Neural progenitor cell (in vitro differentiated cells): ENCODE results near the gene LDAF1. TPM values are rescaled to one million over a fixed set of nuclear protein-coding genes. Genes with fewer than 3 reads are reported as not detected.

Source experiments
- DNase-seq: peaks from one replicate; pipeline ENCODE4 v3.0.0-alpha.2; 2016; ENCODE audit warnings: low spot score
- H2AFZ ChIP-seq: fragments of 200-600 bp; sonication (generic); replicated peaks from 2 replicates; pipeline ENCODE4 v1.6.1; 2016; ENCODE audit warnings: antibody characterized with exemption
- H3F3A ChIP-seq: fragments of 200-600 bp; sonication (generic); 2 replicates; pipeline ENCODE4 v1.6.1; 2016; ENCODE audit warnings: antibody characterized with exemption, low read depth
- H3K27ac ChIP-seq: fragments of 200-600 bp; sonication (generic); 2 replicates; pipeline ENCODE4 v1.5.1; 2016; ENCODE audit warnings: mild to moderate bottlenecking
- H3K27me3 ChIP-seq: fragments of 200-600 bp; sonication (generic); 2 replicates; pipeline ENCODE4 v1.6.1; 2016; ENCODE audit warnings: mild to moderate bottlenecking, moderate library complexity
- H3K36me3 ChIP-seq: fragments of 200-600 bp; sonication (generic); 2 replicates; pipeline ENCODE4 v1.5.1; 2016
- H3K4me1 ChIP-seq: fragments of 200-600 bp; sonication (generic); 2 replicates; pipeline ENCODE4 v1.6.1; 2016; ENCODE audit warnings: mixed run types
- H3K4me2 ChIP-seq: fragments of 200-600 bp; sonication (generic); 2 replicates; pipeline ENCODE4 v1.6.1; 2016
- H3K4me3 ChIP-seq: fragments of 200-600 bp; sonication (generic); 2 replicates; pipeline ENCODE4 v1.5.1; 2016
- H3K79me2 ChIP-seq: fragments of 200-600 bp; sonication (generic); 2 replicates; pipeline ENCODE4 v1.6.1; 2016; ENCODE audit warnings: low read depth
- H3K9ac ChIP-seq: fragments of 200-600 bp; sonication (generic); 2 replicates; pipeline ENCODE4 v1.6.1; 2016
- H3K9me3 ChIP-seq: fragments of 200-600 bp; sonication (generic); 2 replicates; pipeline ENCODE4 v1.5.1; 2016; ENCODE audit warnings: low read depth
- H4K20me1 ChIP-seq: fragments of 200-600 bp; sonication (generic); 2 replicates; pipeline ENCODE4 v1.6.1; 2016; ENCODE audit warnings: low read depth
- H3K27ac Mint-ChIP-seq: 3 replicates; pipeline ENCODE4 v1.8.0; 2021; ENCODE audit warnings: mixed read lengths
- H3K27me3 Mint-ChIP-seq: 2 replicates; pipeline ENCODE4 v1.8.0; 2022; ENCODE audit warnings: low read depth, mild to moderate bottlenecking, inconsistent platforms, moderate library complexity, mixed read lengths; ENCODE audit not compliant: insufficient read depth
- H3K36me3 Mint-ChIP-seq: 3 replicates; pipeline ENCODE4 v1.8.0; 2021; ENCODE audit warnings: mixed read lengths
- H3K4me1 Mint-ChIP-seq: 3 replicates; pipeline ENCODE4 v1.8.0; 2021; ENCODE audit warnings: mixed read lengths
- H3K4me3 Mint-ChIP-seq: 3 replicates; pipeline ENCODE4 v1.8.0; 2021; ENCODE audit warnings: mild to moderate bottlenecking, moderate library complexity, mixed read lengths
- H3K9me3 Mint-ChIP-seq: 3 replicates; pipeline ENCODE4 v1.8.0; 2020; ENCODE audit warnings: mixed read lengths
- CTCF ChIP-seq: fragments of 200-600 bp; sonication (generic); IDR thresholded peaks from 2 replicates; pipeline ENCODE4 v1.5.1; 2017; ENCODE audit warnings: antibody characterized with exemption, mild to moderate bottlenecking
- EZH2 ChIP-seq: fragments of 200-600 bp; sonication (generic); IDR thresholded peaks from 2 replicates; pipeline ENCODE4 v1.6.1; 2017; ENCODE audit warnings: antibody characterized with exemption, mild to moderate bottlenecking, moderate library complexity
- EZH2phosphoT487 ChIP-seq: fragments of 200-600 bp; sonication (generic); IDR thresholded peaks from 2 replicates; pipeline ENCODE4 v1.6.1; 2017; ENCODE audit warnings: antibody characterized with exemption
- total RNA-seq: library from RNA; depleted of rRNA; stranded (reverse); fragments of >200 nt; gene quantifications from 2 replicates; pipeline ENCODE4 v1.2.3, GENCODE V29; 2015; ENCODE audit warnings: low replicate concordance

The LDAF1 gene
- total RNA-seq, 1 donor from 2014 or later: 34.8 TPM

- Mint-ChIP-seq H3K9me3 (peaks cover 3% of the 10 kb centered on the region), H3K27me3 (peaks cover 4% of the 10 kb centered on the region), H3K4me1 (peaks cover 14% of the 10 kb centered on the region), H3K36me3 (no peaks in the 10 kb centered on the region), H3K4me3 (no peak overlapping the region), H3K27ac (no peak overlapping the region)
- no peak overlapping the region for H3K4me2 ChIP-seq
- H3K9me3 ChIP-seq: no peaks in the 10 kb centered on the region
- no peak for DNase-seq
- H3F3A ChIP-seq: peaks cover 8% of the 10 kb centered on the region
- no peak overlapping the region for H3K9ac ChIP-seq
- no peak overlapping the region for H3K27ac ChIP-seq
- H3K4me1 ChIP-seq: peaks cover 6% of the 10 kb centered on the region
- no peaks in the 10 kb centered on the region for H4K20me1 ChIP-seq
- no peak overlapping the region for H2AFZ ChIP-seq
- no peak overlapping the region for H3K4me3 ChIP-seq
- no peak for TF ChIP-seq CTCF
- TF ChIP-seq EZH2phosphoT487: no peak
- TF ChIP-seq EZH2: no peak
- no peaks in the 10 kb centered on the region for H3K79me2 ChIP-seq
- no peaks in the 10 kb centered on the region for H3K36me3 ChIP-seq
- H3K27me3 ChIP-seq: no peaks in the 10 kb centered on the region
Measured at GRCh38 chr16:21218153-21218552, 59.7 kb downstream of the LDAF1 start.

GRCh38 chr16:21219551-21219950 lies 61.1 kb downstream of the LDAF1 start:
- H3K9me3 ChIP-seq: no peaks in the 10 kb centered on the region
- Mint-ChIP-seq H3K27me3 (peaks cover 2% of the 10 kb centered on the region), H3K9me3 (peaks cover 3% of the 10 kb centered on the region), H3K27ac (no peak overlapping the region), H3K4me1 (peaks cover 14% of the 10 kb centered on the region), H3K36me3 (no peaks in the 10 kb centered on the region), H3K4me3 (no peak overlapping the region)
- no peaks in the 10 kb centered on the region for H3K79me2 ChIP-seq
- no peaks in the 10 kb centered on the region for H4K20me1 ChIP-seq
- peaks cover 8% of the 10 kb centered on the region for H3F3A ChIP-seq
- no peak for TF ChIP-seq EZH2
- TF ChIP-seq EZH2phosphoT487: no peak
- TF ChIP-seq CTCF: no peak
- H3K36me3 ChIP-seq: no peaks in the 10 kb centered on the region
- no peak for DNase-seq
- H3K4me2 ChIP-seq: no peak overlapping the region
- H3K4me3 ChIP-seq: no peak overlapping the region
- H3K4me1 ChIP-seq: peaks cover 7% of the 10 kb centered on the region
- no peak overlapping the region for H3K9ac ChIP-seq
- no peak overlapping the region for H2AFZ ChIP-seq
- no peaks in the 10 kb centered on the region for H3K27me3 ChIP-seq
- H3K27ac ChIP-seq: no peak overlapping the region

GRCh38 chr16:21222495-21223337 lies 64.2 kb downstream of the LDAF1 start:
- Histone ChIP-seq H2AFZ (no peak overlapping the region), H3K4me2 (peak overlapping the region; percentile 24), H3K4me1 (peaks cover 10% of the 10 kb centered on the region), H3K4me3 (no peak overlapping the region), H3K9ac (no peak overlapping the region), H3K79me2 (no peaks in the 10 kb centered on the region), H3K9me3 (no peaks in the 10 kb centered on the region), H3K36me3 (no peaks in the 10 kb centered on the region), H3K27ac (no peak overlapping the region), H3K27me3 (no peaks in the 10 kb centered on the region), H4K20me1 (no peaks in the 10 kb centered on the region), H3F3A (peaks cover 8% of the 10 kb centered on the region)
- DNase-seq: no peak
- Mint-ChIP-seq H3K36me3 (no peaks in the 10 kb centered on the region), H3K9me3 (peaks cover 2% of the 10 kb centered on the region), H3K27ac (no peak overlapping the region), H3K4me1 (peaks cover 15% of the 10 kb centered on the region), H3K4me3 (no peak overlapping the region), H3K27me3 (peaks cover 2% of the 10 kb centered on the region)
- TF ChIP-seq CTCF: no peak
- TF ChIP-seq EZH2phosphoT487: no peak
- TF ChIP-seq EZH2: no peak
